Uterus (tissue), 4 donors: ENCODE measurements around the gene MYO1B. TPM values are rescaled to one million over a fixed set of nuclear protein-coding genes. Genes with fewer than 3 reads are reported as not detected.
A peak's percentile ranks its signal among the peaks of the same experiment; 100 is the strongest.

Experiments used
- DNase-seq, 2 donors: peaks; one replicate each; pipeline ENCODE4 v3.0.0-alpha.2; 2019 to 2020
- H3K27ac ChIP-seq, 2 donors: fragments of 200-600 bp; sonication (generic); 1 replicate in 1 of 2; 2 replicates in 1 of 2; pipeline ENCODE4 v1.5.1; 2016 to 2018
- H3K27me3 ChIP-seq, 2 donors: fragments of 200-600 bp; sonication (generic); one replicate each; pipeline ENCODE4 v1.5.1; 2018 to 2019; ENCODE audit warnings: control low read depth in 1 of 2
- H3K36me3 ChIP-seq, 2 donors: fragments of 200-600 bp; sonication (generic); one replicate each; pipeline ENCODE4 v1.5.1; 2019; ENCODE audit warnings: control low read depth in 1 of 2
- H3K4me1 ChIP-seq, 2 donors: fragments of 200-600 bp; sonication (generic); one replicate each; pipeline ENCODE4 v1.5.1; 2018 to 2019; ENCODE audit warnings: control low read depth in 1 of 2
- H3K4me3 ChIP-seq, 2 donors: fragments of 200-600 bp; sonication (generic); 1 replicate in 1 of 2; 2 replicates in 1 of 2; pipeline ENCODE4 v1.5.1; 2018 to 2019; ENCODE audit warnings: mild to moderate bottlenecking in 1 of 2
- H3K9me3 ChIP-seq, 2 donors: fragments of 200-600 bp; sonication (generic); one replicate each; pipeline ENCODE4 v1.5.1; 2019; ENCODE audit warnings: control low read depth in 1 of 2
- CTCF ChIP-seq, 4 experiments: fragments of 200-600 bp in 2 of 4; fragments of 450-650 bp in 2 of 4; sonication (generic) in 2 of 4; IDR thresholded peaks; one replicate each; pipeline ENCODE4 v1.5.1; 2016 to 2019; ENCODE audit warnings: antibody characterized with exemption in 4 of 4, mild to moderate bottlenecking in 2 of 4, moderate library complexity in 1 of 4
- POLR2A ChIP-seq, 2 donors: fragments of 450-650 bp; IDR thresholded peaks; one replicate each; pipeline ENCODE4 v1.6.1; 2016; ENCODE audit warnings: antibody characterized with exemption in 2 of 2, mild to moderate bottlenecking in 1 of 2, moderate library complexity in 1 of 2
- intact Hi-C: fragments of 100-400 bp; cut with DNase I; formaldehyde crosslinking; loops from one replicate; pipeline ENCODE4 v1.15.1; 2023; ENCODE audit warnings: low total_unique reads
- total RNA-seq, 4 donors: library from RNA; depleted of rRNA in 3 of 4; stranded (reverse); fragments of >200 nt in 3 of 4; gene quantifications; one replicate each; pipeline versions ENCODE4 v1.1.0 to v1.2.4, GENCODE V29; 2014 to 2023
- donor health status: DM: yes; HTN: yes; CAD: no.

MYO1B gene
- total RNA-seq, result 100 to 1,000 TPM in 1 of 4 donors, 10 to 100 TPM in 3; 10.3 to 169 (median 29.5) TPM

- peaks cover 0 to 14% of the 10 kb centered on the region in 2 donors for H3K4me1 ChIP-seq
- peak within 1 kb of the TSS; percentile 65 to 85 for H3K27ac ChIP-seq
- TF ChIP-seq CTCF (IDR thresholded peaks at IDR 0.05) (peak; percentile 41 to 64 (median 56)), POLR2A (IDR thresholded peaks at IDR 0.05) (peak; percentile 31 to 47)
- no peaks in the 10 kb centered on the region for H3K27me3 ChIP-seq
- no peaks in the 10 kb centered on the region for H3K36me3 ChIP-seq
- no peaks in the 10 kb centered on the region for H3K9me3 ChIP-seq
- peak; percentile 56 to 76 for DNase-seq
- intact Hi-C loops, result no loop called here
- H3K4me3 ChIP-seq, result peak within 1 kb of the TSS; percentile 46 to 96
Observed at GRCh38 chr2:191245046-191245868, at the start of gene MYO1B. MYO1B (plus strand) TSS chr2:191245404; CDS start chr2:191276896, 31,492 bp downstream.

GRCh38 chr2:191197096-191197495, 48.1 kb upstream of the MYO1B start:
- TF ChIP-seq POLR2A (IDR thresholded peaks at IDR 0.05) (no peak), CTCF (IDR thresholded peaks at IDR 0.05) (no peak)
- Histone ChIP-seq H3K27me3 (no peaks in the 10 kb centered on the region), H3K4me3 (no peak overlapping the region), H3K9me3 (no peaks in the 10 kb centered on the region), H3K27ac (no peak overlapping the region), H3K36me3 (no peaks in the 10 kb centered on the region), H3K4me1 (no peaks in the 10 kb centered on the region)
- DNase-seq, result no peak
- intact Hi-C loops, result no loop called here

- Histone ChIP-seq H3K4me1 (no peaks in the 10 kb centered on the region), H3K36me3 (no peaks in the 10 kb centered on the region), H3K27ac (no peak overlapping the region), H3K4me3 (no peak overlapping the region), H3K27me3 (no peaks in the 10 kb centered on the region), H3K9me3 (no peaks in the 10 kb centered on the region)
- TF ChIP-seq CTCF (IDR thresholded peaks at IDR 0.05), result no peak
- no peak for TF ChIP-seq POLR2A (IDR thresholded peaks at IDR 0.05)
- no peak for DNase-seq
- intact Hi-C loops, result no loop called here
Observed at GRCh38 chr2:191198271-191198670, 46.9 kb upstream of the MYO1B start.

GRCh38 chr2:191199929-191200512, 45.2 kb upstream of the MYO1B start:
- DNase-seq, result no peak
- Histone ChIP-seq H3K27ac (no peak overlapping the region), H3K36me3 (no peaks in the 10 kb centered on the region), H3K4me1 (no peaks in the 10 kb centered on the region), H3K9me3 (no peaks in the 10 kb centered on the region), H3K27me3 (no peaks in the 10 kb centered on the region), H3K4me3 (no peak overlapping the region)
- TF ChIP-seq CTCF (IDR thresholded peaks at IDR 0.05) (no peak), POLR2A (IDR thresholded peaks at IDR 0.05) (no peak)
- intact Hi-C loops, result no loop called here

DNA sequence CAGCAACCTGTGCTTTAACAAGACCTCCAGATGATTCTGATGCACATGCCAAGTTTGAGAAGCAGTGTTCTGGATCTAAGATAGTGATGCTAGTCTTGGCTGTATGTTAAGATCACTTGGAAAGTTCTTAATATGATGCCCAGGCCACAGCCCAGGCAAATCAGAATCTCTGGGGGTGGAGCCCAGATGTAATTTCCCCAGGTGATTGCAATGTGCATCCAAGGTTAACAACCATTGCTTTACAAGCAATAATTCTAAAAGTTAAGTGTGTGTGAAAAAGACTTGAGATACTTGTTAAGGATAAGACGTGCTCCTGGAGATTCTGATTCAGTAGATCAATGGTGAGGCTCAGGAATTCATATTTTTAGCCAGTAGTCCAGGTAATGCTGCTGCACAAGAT, 44.3 kb upstream of the MYO1B start:
- TF ChIP-seq POLR2A (IDR thresholded peaks at IDR 0.05) (no peak), CTCF (IDR thresholded peaks at IDR 0.05) (no peak)
- no peaks in the 10 kb centered on the region for H3K9me3 ChIP-seq
- no peak overlapping the region for H3K4me3 ChIP-seq
- no peaks in the 10 kb centered on the region for H3K4me1 ChIP-seq
- H3K27ac ChIP-seq, result no peak overlapping the region
- H3K27me3 ChIP-seq, result no peaks in the 10 kb centered on the region
- H3K36me3 ChIP-seq, result no peaks in the 10 kb centered on the region
- intact Hi-C loops, result no loop called here
- DNase-seq, result no peak
